Mesothelial cell of epicardium (in vitro differentiated cells): ENCODE measurements around the gene RNFT2. TPM values are rescaled to one million over a fixed set of nuclear protein-coding genes. Genes with fewer than 3 reads are reported as not detected.
"Not testable (repeated sequence)": the region's sequence is repeated elsewhere in the genome, so short reads cannot be mapped to it uniquely, and the experiment has no call there.

Experiments used
- DNase-seq, 2 experiments: peaks; one replicate each; pipeline ENCODE4 v3.0.0; 2021; ENCODE audit warnings: low spot score in 2 of 2; ENCODE audit not compliant: unreplicated experiment in 2 of 2
- H3K27ac Mint-ChIP-seq: 2 replicates; pipeline ENCODE4 v1.8.0; 2021; ENCODE audit warnings: mixed read lengths
- H3K27me3 Mint-ChIP-seq: 2 replicates; pipeline ENCODE4 v1.8.0; 2021; ENCODE audit warnings: low read depth, mixed read lengths
- H3K36me3 Mint-ChIP-seq: 2 replicates; pipeline ENCODE4 v1.8.0; 2021; ENCODE audit warnings: mixed read lengths
- H3K4me1 Mint-ChIP-seq: 2 replicates; pipeline ENCODE4 v1.8.0; 2021; ENCODE audit warnings: mixed read lengths
- H3K4me3 Mint-ChIP-seq: 2 replicates; pipeline ENCODE4 v1.8.0; 2021; ENCODE audit warnings: mild to moderate bottlenecking, moderate library complexity, mixed read lengths
- H3K9me3 Mint-ChIP-seq: 2 replicates; pipeline ENCODE4 v1.8.0; 2021; ENCODE audit warnings: mixed read lengths
- CTCF ChIP-seq: fragments of 200-600 bp; sonication (generic); IDR thresholded peaks from one replicate; pipeline ENCODE4 v1.5.0; 2021; ENCODE audit warnings: antibody characterized with exemption; ENCODE audit not compliant: unreplicated experiment
- total RNA-seq: library from RNA; stranded (reverse); gene quantifications from 3 replicates; pipeline ENCODE4 v1.2.1, GENCODE V29; 2021

RNFT2 gene
- total RNA-seq, 1 donor from 2014 or later = 27.7 TPM

GRCh38 chr12:116780942-116781341, 42.8 kb downstream of the RNFT2 start:
- TF ChIP-seq CTCF = no peak
- no peak for DNase-seq
- Mint-ChIP-seq H3K27ac (no peak overlapping the region), H3K4me3 (no peak overlapping the region), H3K36me3 (peaks cover 14% of the 10 kb centered on the region), H3K27me3 (no peaks in the 10 kb centered on the region), H3K4me1 (no peaks in the 10 kb centered on the region), H3K9me3 (no peaks in the 10 kb centered on the region)

GRCh38 chr12:116783525-116784237, 45.6 kb downstream of the RNFT2 start:
- H3K36me3 Mint-ChIP-seq = peaks cover 24% of the 10 kb centered on the region
- H3K27ac Mint-ChIP-seq = no peak overlapping the region
- no peak for DNase-seq
- no peaks in the 10 kb centered on the region for H3K9me3 Mint-ChIP-seq
- H3K27me3 Mint-ChIP-seq = no peaks in the 10 kb centered on the region
- no peaks in the 10 kb centered on the region for H3K4me1 Mint-ChIP-seq
- TF ChIP-seq CTCF = no peak
- H3K4me3 Mint-ChIP-seq = no peak overlapping the region

- no peak overlapping the region for H3K27ac Mint-ChIP-seq
- H3K4me1 Mint-ChIP-seq = no peaks in the 10 kb centered on the region
- H3K27me3 Mint-ChIP-seq = no peaks in the 10 kb centered on the region
- no peak overlapping the region for H3K4me3 Mint-ChIP-seq
- H3K36me3 Mint-ChIP-seq = peaks cover 24% of the 10 kb centered on the region
- no peak for TF ChIP-seq CTCF
- DNase-seq = no peak
- no peaks in the 10 kb centered on the region for H3K9me3 Mint-ChIP-seq
Observed at GRCh38 chr12:116784238-116784612, 46.1 kb downstream of the RNFT2 start.

- not testable (repeated sequence) for H3K4me3 Mint-ChIP-seq, DNase-seq, H3K27me3 Mint-ChIP-seq, H3K4me1 Mint-ChIP-seq, H3K27ac Mint-ChIP-seq, H3K9me3 Mint-ChIP-seq
- peaks cover 18% of the 10 kb centered on the region for H3K36me3 Mint-ChIP-seq
Observed at GRCh38 chr12:116789562-116789961, 51.4 kb downstream of the RNFT2 start.

- Mint-ChIP-seq H3K4me1 (no peaks in the 10 kb centered on the region), H3K9me3 (no peaks in the 10 kb centered on the region), H3K36me3 (peaks cover 14% of the 10 kb centered on the region), H3K27ac (no peak overlapping the region), H3K4me3 (no peak overlapping the region), H3K27me3 (no peaks in the 10 kb centered on the region)
- TF ChIP-seq CTCF = no peak
- DNase-seq = no peak
Observed at GRCh38 chr12:116790066-116790465, 52.0 kb downstream of the RNFT2 start.

GRCh38 chr12:116792403-116792802, 54.3 kb downstream of the RNFT2 start:
- Mint-ChIP-seq H3K27me3 (no peaks in the 10 kb centered on the region), H3K4me1 (no peaks in the 10 kb centered on the region), H3K27ac (no peak overlapping the region), H3K4me3 (no peak overlapping the region), H3K9me3 (peaks cover under 1% of the 10 kb centered on the region), H3K36me3 (peaks cover 2% of the 10 kb centered on the region)
- DNase-seq = no peak
- TF ChIP-seq CTCF = no peak
